GM12878 (cell line): ENCODE results near the gene SLC2A1. TPM values are rescaled to one million over a fixed set of nuclear protein-coding genes. Genes with fewer than 3 reads are reported as not detected.
"Not testable (repeated sequence)": the region's sequence is repeated elsewhere in the genome, so short reads cannot be mapped to it uniquely, and the experiment has no call there.

Source experiments
- ATAC-seq: fragments of 200-7000 bp; cut with Tn5 transposase; 3 replicates; pipeline ENCODE4 v1.9.1; 2020; ENCODE audit warnings: mild to moderate bottlenecking, moderate library complexity
- BruUV-seq: library from RNA; stranded (reverse); fragments of 400-500 nt; replicated peaks from 2 replicates; lab custom pipeline; 2021; lab: Mats Ljungman, UMichigan
- CTCF ChIA-PET: fragments of 300-600 bp; sonication (Branson Sonifier 250); formaldehyde crosslinking; extraction: SDS; loops from one replicate; lab custom pipeline; 2021; ENCODE audit warnings: inconsistent platforms; lab: Yijun Ruan, JAX
- POLR2A ChIA-PET: fragments of 350-600 bp; formaldehyde crosslinking; extraction: SDS; loops from one replicate; lab custom pipeline; 2021; ENCODE audit warnings: inconsistent platforms; lab: Charles Lee
- RAD21 ChIA-PET: fragments of 300-600 bp; sonication (Branson Sonifier 250); formaldehyde crosslinking; loops from one replicate; lab custom pipeline; 2023; ENCODE audit warnings: antibody characterized with exemption; ENCODE audit not compliant: unreplicated experiment; lab: Charles Lee
- SMC1A ChIA-PET: fragments of 300-600 bp; sonication (Branson Sonifier 250); formaldehyde crosslinking; loops from one replicate; lab custom pipeline; 2023; ENCODE audit not compliant: unreplicated experiment, uncharacterized antibody; lab: Charles Lee
- DNase-seq: peaks from one replicate; pipeline ENCODE4 v3.0.0-alpha.2; 2011; ENCODE audit warnings: low read depth, low spot score
- FAIRE-seq: peaks from 3 replicates; lab custom pipeline; 2011; peaks lifted over from hg19 to GRCh38; lab: Jason Lieb, UNC
- H2AFZ ChIP-seq: 2 replicates; pipeline ENCODE4 v1.6.0; 2011; ENCODE audit warnings: low read depth, low read length, control low read depth; ENCODE audit not compliant: control insufficient read depth
- H3K27ac ChIP-seq: 2 replicates; pipeline ENCODE4 v1.5.1; 2011; ENCODE audit warnings: control low read depth; ENCODE audit not compliant: control insufficient read depth, insufficient read depth
- H3K27me3 ChIP-seq, 2 experiments: replicated peaks in 1 of 2; 2 replicates each; pipeline versions ENCODE4 v1.6.0 to v1.6.1; 2011; ENCODE audit warnings: low read length in 1 of 2; ENCODE audit not compliant: control insufficient read depth in 2 of 2, insufficient read depth in 2 of 2
- H3K36me3 ChIP-seq, 2 experiments: 2 replicates each; pipeline ENCODE4 v1.5.1; 2011; ENCODE audit warnings: low read length in 1 of 2; ENCODE audit not compliant: control insufficient read depth in 2 of 2, insufficient read depth in 2 of 2
- H3K4me1 ChIP-seq: 2 replicates; pipeline ENCODE4 v1.6.1; 2011; ENCODE audit warnings: mild to moderate bottlenecking, low read length, moderate library complexity, mixed read lengths; ENCODE audit not compliant: control insufficient read depth, insufficient read depth
- H3K4me2 ChIP-seq: 2 replicates; pipeline ENCODE4 v1.6.0; 2011; ENCODE audit warnings: control low read depth; ENCODE audit not compliant: control insufficient read depth, insufficient read depth
- H3K4me3 ChIP-seq: fragments of 200-600 bp; sonication (generic); 2 replicates; pipeline ENCODE4 v1.5.1; 2016
- H3K79me2 ChIP-seq: 2 replicates; pipeline ENCODE4 v1.6.0; 2011; ENCODE audit warnings: low read length; ENCODE audit not compliant: control insufficient read depth, insufficient read depth
- H3K9ac ChIP-seq: 2 replicates; pipeline ENCODE4 v1.8.0; 2011; ENCODE audit warnings: low read length, control low read depth, mixed read lengths; ENCODE audit not compliant: control insufficient read depth, insufficient read depth
- H3K9me3 ChIP-seq: replicated peaks from 3 replicates; pipeline ENCODE4 v1.5.1; 2011; ENCODE audit warnings: mild to moderate bottlenecking, low read length; ENCODE audit not compliant: control insufficient read depth, insufficient read depth
- H4K20me1 ChIP-seq: 2 replicates; pipeline ENCODE4 v1.6.0; 2011; ENCODE audit not compliant: control insufficient read depth, insufficient read depth
- GATAD2B ChIP-seq: fragments of 450-650 bp; conservative IDR thresholded peaks from 2 replicates; pipeline ENCODE4 v1.6.1; 2017; ENCODE audit warnings: low read depth, mild to moderate bottlenecking, moderate library complexity
- HDAC2 ChIP-seq: fragments of 200-600 bp; sonication (generic); IDR thresholded peaks from 2 replicates; pipeline ENCODE4 v1.6.1; 2017
- MYB ChIP-seq: fragments of 150-350 bp; IDR thresholded peaks from 2 replicates; pipeline ENCODE4 v1.6.1; 2014; ENCODE audit warnings: mild to moderate bottlenecking, low read depth, low read length, borderline replicate concordance
- RCOR1 ChIP-seq: conservative IDR thresholded peaks from 2 replicates; pipeline ENCODE4 v1.6.1; 2012; ENCODE audit warnings: low read depth, low read length, improper control_type of control experiment
- SIX5 ChIP-seq: IDR thresholded peaks from 2 replicates; pipeline ENCODE4 v1.6.1; 2011; ENCODE audit warnings: mild to moderate bottlenecking, low read depth, low read length, moderate library complexity; ENCODE audit not compliant: severe bottlenecking
- ZNF24 ChIP-seq: fragments of 450-650 bp; IDR thresholded peaks from 2 replicates; pipeline ENCODE4 v1.6.1; 2017; ENCODE audit warnings: antibody characterized with exemption, mild to moderate bottlenecking
- WGBS: methylation state at CpG from one replicate; pipeline ENCODE4 v1.1.6; 2016; ENCODE audit warnings: low lambda C conversion rate; ENCODE audit not compliant: insufficient replicate concordance, insufficient coverage; ENCODE audit errors: missing lambda C conversion rate; 5-methylcytosine and 5-hydroxymethylcytosine counted together
- in situ Hi-C: fragments of 300-500 bp; cut with MboI; formaldehyde crosslinking; loops from 9 replicates; pipeline ENCODE4 v1.14.3; 2018; ENCODE audit warnings: mixed read lengths
- intact Hi-C: fragments of 100-400 bp; cut with micrococcal nuclease; formaldehyde crosslinking; loops from one replicate; pipeline ENCODE4 v1.14.2; 2022; ENCODE audit not compliant: unreplicated experiment
- polyA plus RNA-seq, 11 experiments: library from polyadenylated mRNA; depleted of rRNA in 4 of 11; unstranded in 6 of 11; stranded (reverse) in 5 of 11; fragments of >200 nt; fragmentation: Nextera tagmentation in 4 of 11; fragmentation: Illumina TruSeq in 1 of 11; extraction: Ambion mirVana in 4 of 11; extraction: Trizol in 1 of 11; gene quantifications; 1 replicate in 1 of 11; 2 replicates in 10 of 11; pipeline versions ENCODE4 v1.2.1 to v1.2.3, GENCODE V29; 2011 to 2016; ENCODE audit warnings: inconsistent platforms in 2 of 11, missing spikeins in 2 of 11, low read depth in 1 of 11
- total RNA-seq, 4 experiments: library from RNA; depleted of rRNA in 3 of 4; stranded (reverse); fragments of >200 nt in 3 of 4; fragmentation: Illumina TruSeq in 1 of 4; extraction: Trizol in 1 of 4; gene quantifications; 2 replicates each; pipeline versions ENCODE4 v1.2.1 to v1.2.3, GENCODE V29; 2013 to 2021

SLC2A1 gene
- total and polyA plus RNA-seq, 10 of the 15 experiments (the other 5 are each of a cell fraction or from before 2014, with no cell fraction given): 5.7 to 66.0 (median 44.2) TPM

- POLR2A ChIA-PET: interaction anchor here (0.6 to 5.2 kb wide), 4 partner anchors 14 to 453 kb away, joined by 3 to 21 read pairs (median 6); no protein-coding TSS in a partner anchor
- CTCF ChIA-PET: interaction anchor here (0.7 to 8.3 kb wide), 13 partner anchors 9 to 167 kb away, joined by 3 to 247 read pairs (median 5); no protein-coding TSS in a partner anchor
- no peak for FAIRE-seq
These were observed 36.9 kb downstream of the SLC2A1 start for GRCh38 chr1:42921769-42922168.

GRCh38 chr1:42919651-42920050 lies 39.0 kb downstream of the SLC2A1 start:
- not testable (repeated sequence) for H3K27ac ChIP-seq, H3K4me1 ChIP-seq, DNase-seq, H3K79me2 ChIP-seq, H3K36me3 ChIP-seq, H3K4me3 ChIP-seq, H3K9me3 ChIP-seq, H2AFZ ChIP-seq, FAIRE-seq, H4K20me1 ChIP-seq, ATAC-seq, H3K27me3 ChIP-seq, H3K4me2 ChIP-seq, H3K9ac ChIP-seq, BruUV-seq
- intact Hi-C loops (loop anchor here (5.0 kb wide), 1 partner anchor 38 kb away; the partner anchor contains the start of gene SLC2A1), in situ Hi-C loops (loop anchor here (5.0 kb wide), 2 partner anchors 38 to 148 kb away; partner anchors contain the start of gene SLC2A1)
- ChIA-PET CTCF (interaction anchor here (1.0 to 10.3 kb wide), 2 partner anchors 142 to 153 kb away, joined by 3 to 383 read pairs; no protein-coding TSS in a partner anchor), POLR2A (interaction anchor here (0.7 kb wide), 1 partner anchor 262 kb away, joined by 6 read pairs; no protein-coding TSS in a partner anchor), RAD21 (interaction anchor here (1.0 kb wide), 2 partner anchors 35 to 154 kb away, joined by 3 to 11 read pairs; no protein-coding TSS in a partner anchor), SMC1A (interaction anchor here (0.7 to 17.7 kb wide), 3 partner anchors 40 to 155 kb away, joined by 3 to 602 read pairs (median 3); no protein-coding TSS in a partner anchor)
- 75% methylated on average over 4 of the region's 5 CpGs for WGBS

More at GRCh38 chr1:42921769-42922168, 36.9 kb downstream of the SLC2A1 start:
- DNase-seq (no peak), ATAC-seq (no peak)
- TF ChIP-seq SIX5 (no peak), GATAD2B (no peak), ZNF24 (no peak), MYB (no peak), HDAC2 (no peak), RCOR1 (no peak)
- peaks cover 4 to 7% of the 10 kb centered on the region in 2 experiments for H3K36me3 ChIP-seq
- no peak overlapping the region for H3K4me2 ChIP-seq
- H3K9me3 ChIP-seq: no peaks in the 10 kb centered on the region; the same call in 2 of the 3 replicates
- in situ Hi-C loops: loop anchor here (5.0 kb wide), 2 partner anchors 36 to 146 kb away; partner anchors contain the start of gene SLC2A1
- H3K79me2 ChIP-seq: no peaks in the 10 kb centered on the region; the same call in 1 of the 2 replicates
- H3K4me3 ChIP-seq: no peak overlapping the region
- BruUV-seq: no TSS peak
- ChIA-PET RAD21 (interaction anchor here (0.6 to 5.6 kb wide), 6 partner anchors 20 to 1112 kb away, joined by 3 to 198 read pairs (median 11); partner anchors contain the start of gene ZNF691), SMC1A (interaction anchor here (0.9 to 17.7 kb wide), 10 partner anchors 9 to 170 kb away, joined by 3 to 602 read pairs (median 12); no protein-coding TSS in a partner anchor)
- no peak overlapping the region for H3K27ac ChIP-seq
- intact Hi-C loops: loop anchor here (5.0 kb wide), 1 partner anchor 36 kb away; the partner anchor contains the start of gene SLC2A1
- WGBS: 59% methylated on average over 4 of the region's 4 CpGs
- H3K27me3 ChIP-seq: no peaks in the 10 kb centered on the region
- H2AFZ ChIP-seq: no peak overlapping the region
- peaks cover 6% of the 10 kb centered on the region for H3K4me1 ChIP-seq
- H4K20me1 ChIP-seq: no peaks in the 10 kb centered on the region
- H3K9ac ChIP-seq: no peak overlapping the region
